ENCODE results near the gene ADGRD2. TPM values are rescaled to one million over a fixed set of nuclear protein-coding genes. Genes with fewer than 3 reads are reported as not detected.

Gene ADGRD2
- total RNA-seq, 1 experiment from 2014 or later: 1.5 TPM

GRCh38 chr9:124496463-124496862 is 46.2 kb downstream of the ADGRD2 start:
- no peak overlapping the region for H2BK20ac ChIP-seq (ENCODE audit: low read depth, low read length, poor library complexity, severe bottlenecking)

More at GRCh38 chr9:124496463-124496862, 46.2 kb downstream of the ADGRD2 start:
- no peak overlapping the region for H2BK15ac ChIP-seq (ENCODE audit: low read depth, low read length)
- H3K4me2 ChIP-seq (ENCODE audit: insufficient read depth, insufficient read length, low read length): no peak overlapping the region
- no peak overlapping the region for H3K9ac ChIP-seq (ENCODE audit: extremely low read depth, insufficient read length, low read length)
- no peak overlapping the region for H3K4ac ChIP-seq (ENCODE audit: low read depth, low read length)
- no peak overlapping the region for H2BK5ac ChIP-seq (ENCODE audit: insufficient read length, low read length)
- no peaks in the 10 kb centered on the region for H3K27me3 ChIP-seq (ENCODE audit: insufficient read depth, low read length)
- no peaks in the 10 kb centered on the region for H3K4me1 ChIP-seq (ENCODE audit: insufficient read depth, low read length)
- H2AK5ac ChIP-seq (ENCODE audit: insufficient read length, low read length): no peak overlapping the region
- H3K23me2 ChIP-seq (ENCODE audit: insufficient read length, low read depth, low read length, poor library complexity, severe bottlenecking): no peaks in the 10 kb centered on the region
- DNase-seq: no peak
- TF ChIP-seq, protein P1, sequence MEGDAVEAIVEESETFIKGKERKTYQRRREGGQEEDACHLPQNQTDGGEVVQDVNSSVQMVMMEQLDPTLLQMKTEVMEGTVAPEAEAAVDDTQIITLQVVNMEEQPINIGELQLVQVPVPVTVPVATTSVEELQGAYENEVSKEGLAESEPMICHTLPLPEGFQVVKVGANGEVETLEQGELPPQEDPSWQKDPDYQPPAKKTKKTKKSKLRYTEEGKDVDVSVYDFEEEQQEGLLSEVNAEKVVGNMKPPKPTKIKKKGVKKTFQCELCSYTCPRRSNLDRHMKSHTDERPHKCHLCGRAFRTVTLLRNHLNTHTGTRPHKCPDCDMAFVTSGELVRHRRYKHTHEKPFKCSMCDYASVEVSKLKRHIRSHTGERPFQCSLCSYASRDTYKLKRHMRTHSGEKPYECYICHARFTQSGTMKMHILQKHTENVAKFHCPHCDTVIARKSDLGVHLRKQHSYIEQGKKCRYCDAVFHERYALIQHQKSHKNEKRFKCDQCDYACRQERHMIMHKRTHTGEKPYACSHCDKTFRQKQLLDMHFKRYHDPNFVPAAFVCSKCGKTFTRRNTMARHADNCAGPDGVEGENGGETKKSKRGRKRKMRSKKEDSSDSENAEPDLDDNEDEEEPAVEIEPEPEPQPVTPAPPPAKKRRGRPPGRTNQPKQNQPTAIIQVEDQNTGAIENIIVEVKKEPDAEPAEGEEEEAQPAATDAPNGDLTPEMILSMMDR (conservative IDR thresholded peaks at IDR 0.05): no peak
- WGBS (ENCODE audit: extremely low coverage, insufficient read length, low lambda C conversion rate): no CpG with 5 or more reads among the region's 15 CpGs
- H3K14ac ChIP-seq (ENCODE audit: insufficient read depth, low read length): no peak overlapping the region
- H3K27ac ChIP-seq (ENCODE audit: insufficient read length, low read depth, low read length): no peak overlapping the region
- H3K4me3 Mint-ChIP-seq: no peak overlapping the region
- no peaks in the 10 kb centered on the region for H4K20me1 ChIP-seq (ENCODE audit: control insufficient read depth, insufficient read depth, insufficient read length)
- no peak overlapping the region for H3K23ac ChIP-seq (ENCODE audit: insufficient read length, low read depth, low read length)
- no peak overlapping the region for H2BK120ac ChIP-seq (ENCODE audit: low read depth, low read length, poor library complexity, severe bottlenecking)
- no peak overlapping the region for H4K5ac ChIP-seq (ENCODE audit: insufficient read length, low read depth, low read length)
- H3K9me3 ChIP-seq (ENCODE audit: control insufficient read depth, low read depth, low read length): no peaks in the 10 kb centered on the region
- H4K8ac ChIP-seq (replicated peaks; ENCODE audit: insufficient read length, low read depth, low read length): no peak overlapping the region
- H2BK12ac ChIP-seq (ENCODE audit: insufficient read length, low read depth, low read length): no peak overlapping the region
- no peak overlapping the region for H3K18ac ChIP-seq (ENCODE audit: insufficient read length, low read depth, low read length)
- no peaks in the 10 kb centered on the region for H3K36me3 Mint-ChIP-seq (ENCODE audit: insufficient read depth in 1 of 3, low read depth in 3 of 3)
- H4K91ac ChIP-seq (ENCODE audit: insufficient read length, low read depth, low read length): no peak overlapping the region
- H3K4me1 Mint-ChIP-seq: peaks cover 0 to 24% of the 10 kb centered on the region in 2 experiments; a peak in 2 of 4 replicates
- peaks cover 31% of the 10 kb centered on the region for H3K27me3 Mint-ChIP-seq (ENCODE audit: low read depth)
- no peak overlapping the region for H3K27ac Mint-ChIP-seq
- no peak overlapping the region for H2AFZ ChIP-seq (ENCODE audit: low read length)
- no peak overlapping the region for H3T11ph ChIP-seq (ENCODE audit: low read length)
- no peaks in the 10 kb centered on the region for H3K79me1 ChIP-seq (ENCODE audit: insufficient read depth, low read depth, low read length, poor library complexity, severe bottlenecking)
- H3K9me3 Mint-ChIP-seq: no peaks in the 10 kb centered on the region
- H3K79me2 ChIP-seq (ENCODE audit: insufficient read depth, low read length): no peaks in the 10 kb centered on the region
- no peak overlapping the region for H3K56ac ChIP-seq (ENCODE audit: insufficient read length, low read depth, low read length)

Measured in H9 (cell line).